GM12865 (cell line): ENCODE measurements around the gene GPR31.

Experiments
- DNase-seq: peaks from one replicate; pipeline ENCODE4 v3.0.0; 2010; ENCODE audit warnings: low read depth
- H3K4me3 ChIP-seq: 2 replicates; pipeline ENCODE4 v1.5.1; 2011; ENCODE audit warnings: mild to moderate bottlenecking, low read depth, low read length, control low read depth
- CTCF ChIP-seq: IDR thresholded peaks from 2 replicates; pipeline ENCODE4 v1.5.1; 2011; ENCODE audit warnings: low read length, control low read depth, low read depth, inconsistent platforms; ENCODE audit not compliant: insufficient read depth; ENCODE audit errors: missing control alignments

GPR31 gene

DNA sequence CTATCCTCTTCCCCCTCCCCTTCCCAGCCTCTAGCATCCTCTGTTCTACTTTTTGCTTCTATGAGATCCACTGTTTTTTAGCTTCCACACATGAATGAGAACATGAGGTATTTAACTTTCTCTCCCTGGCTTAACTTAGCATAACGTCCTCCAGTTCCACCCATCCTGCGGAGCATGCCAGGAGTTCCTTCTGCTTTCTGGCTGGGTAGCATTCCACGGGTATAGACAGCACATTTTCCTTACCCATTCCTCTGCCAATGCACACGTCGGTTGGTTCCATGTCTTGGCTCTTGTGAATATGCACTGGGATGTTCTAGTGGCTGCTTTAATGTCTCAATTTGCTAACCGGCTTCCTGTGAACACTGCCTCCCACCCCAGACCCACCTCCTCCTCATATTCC, 48.1 kb downstream of the GPR31 start:
- no peak overlapping the region for H3K4me3 ChIP-seq
- DNase-seq, result no peak
- no peak for TF ChIP-seq CTCF

DNA sequence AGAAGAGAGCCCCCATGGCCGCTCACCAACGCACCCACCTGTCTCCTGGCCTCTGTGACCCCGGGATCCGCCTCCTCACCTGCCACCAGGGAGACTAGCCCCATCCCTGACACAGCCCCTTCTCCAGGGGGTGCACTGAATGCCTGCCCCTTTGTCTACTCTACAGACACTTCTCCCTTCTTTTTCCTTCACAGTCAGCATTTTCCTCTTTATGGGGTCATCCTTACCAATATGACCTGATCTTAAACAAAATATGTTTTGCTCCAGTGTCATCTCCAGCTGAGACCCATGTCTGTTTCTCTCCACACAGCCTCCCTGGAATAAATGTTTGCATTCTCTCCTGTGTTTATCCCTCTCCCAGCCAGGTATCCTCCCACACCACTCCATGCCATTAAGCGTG, 49.5 kb downstream of the GPR31 start:
- H3K4me3 ChIP-seq, result no peak overlapping the region
- no peak for DNase-seq
- TF ChIP-seq CTCF, result no peak

DNA sequence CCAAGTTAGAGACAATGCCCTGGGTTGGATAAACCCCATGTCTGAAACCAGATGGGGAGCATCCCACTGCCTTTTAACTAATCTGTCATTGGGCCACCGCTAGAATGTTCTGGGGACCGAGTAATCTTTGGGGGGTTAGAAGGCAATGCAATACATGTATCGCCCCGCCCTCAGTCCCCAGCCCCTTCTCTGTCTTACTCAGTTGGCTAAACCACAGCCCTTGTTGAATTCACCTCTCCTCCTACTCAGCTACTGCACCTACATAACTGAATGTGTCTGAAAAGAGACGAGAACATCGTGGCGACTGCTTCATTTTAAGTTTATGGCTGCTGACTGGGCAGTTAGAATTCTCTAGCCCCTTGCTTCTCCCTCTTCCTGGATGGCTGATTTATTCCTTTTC, 50.0 kb downstream of the GPR31 start:
- H3K4me3 ChIP-seq, result no peak overlapping the region
- DNase-seq, result no peak
- TF ChIP-seq CTCF, result no peak

GRCh38 chr6:167106406-167106805, 51.4 kb downstream of the GPR31 start:
- no peak for DNase-seq
- H3K4me3 ChIP-seq, result no peak overlapping the region
- no peak for TF ChIP-seq CTCF
